GM12892 (cell line): ENCODE data around the gene RRP9.

Source experiments
- POLR2A ChIP-seq: IDR thresholded peaks from 2 replicates; pipeline ENCODE4 v1.6.1; 2011; ENCODE audit warnings: low read depth, low read length, control low read depth
- POLR2AphosphoS5 ChIP-seq: IDR thresholded peaks from 2 replicates; pipeline ENCODE4 v1.6.1; 2011; ENCODE audit warnings: low read depth, low read length, control low read depth
- TAF1 ChIP-seq: IDR thresholded peaks from 2 replicates; pipeline ENCODE4 v1.6.1; 2011; ENCODE audit warnings: low read depth, mild to moderate bottlenecking, control low read depth, low read length, borderline replicate concordance

DNA sequence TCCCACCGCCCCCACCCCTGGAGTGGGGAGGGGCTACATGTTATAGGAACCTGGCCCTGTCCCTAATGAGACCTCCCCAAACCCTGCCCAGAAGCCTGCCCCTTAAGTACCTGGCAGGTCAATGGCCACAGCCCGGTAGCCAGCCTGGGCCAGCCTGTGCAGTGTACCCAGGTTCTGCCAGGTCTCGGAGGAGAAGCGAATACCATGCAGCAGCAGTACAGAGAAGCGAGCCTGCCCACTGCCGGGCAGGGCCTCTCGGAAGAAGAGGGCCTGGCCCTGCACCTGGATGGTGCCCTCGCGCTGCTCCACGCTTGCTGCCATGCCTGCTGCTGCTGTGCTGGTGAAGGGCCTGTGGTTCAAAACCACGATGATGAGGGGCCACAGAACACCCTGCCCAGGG lies 29.6 kb upstream of the RRP9 start:
- TF ChIP-seq TAF1 (no peak), POLR2A (no peak), POLR2AphosphoS5 (no peak)
